Measurements from ENCODE around the gene REC114. TPM values are rescaled to one million over a fixed set of nuclear protein-coding genes. Genes with fewer than 3 reads are reported as not detected.

The REC114 gene
- total RNA-seq, 1 experiment from 2014 or later, result not detected

GRCh38 chr15:73585871-73586654 lies 143.1 kb downstream of the REC114 start:
- Mint-ChIP-seq H3K4me1 (0 out of 2 replicates have a peak, but pooled peaks cover 3% of the 10 kb centered on the region), H3K27me3 (ENCODE audit: low read depth) (no peaks in the 10 kb centered on the region), H3K9me3 (no peaks in the 10 kb centered on the region), H3K4me3 (no peak overlapping the region), H3K27ac (no peak overlapping the region), H3K36me3 (peaks cover 59% of the 10 kb centered on the region)
- POLR2A ChIA-PET, result no interaction called here
- ATAC-seq, result no peak
- CTCF ChIA-PET, result no interaction called here
- TF ChIP-seq CTCF (IDR thresholded peaks at IDR 0.05) (no peak), EMX1 (CRISPR knock-in tag; IDR thresholded peaks at IDR 0.05) (no peak)
- DNase-seq (ENCODE audit: low spot score), result no peak

GRCh38 chr15:73589766-73590165 lies 146.8 kb downstream of the REC114 start:
- TF ChIP-seq ZNF263 (CRISPR knock-in tag; IDR thresholded peaks at IDR 0.05; ENCODE audit: low read depth), result no peak
- TF ChIP-seq ESRRA (CRISPR knock-in tag; IDR thresholded peaks at IDR 0.05; ENCODE audit: borderline replicate concordance), result no peak
- TF ChIP-seq, protein P1, sequence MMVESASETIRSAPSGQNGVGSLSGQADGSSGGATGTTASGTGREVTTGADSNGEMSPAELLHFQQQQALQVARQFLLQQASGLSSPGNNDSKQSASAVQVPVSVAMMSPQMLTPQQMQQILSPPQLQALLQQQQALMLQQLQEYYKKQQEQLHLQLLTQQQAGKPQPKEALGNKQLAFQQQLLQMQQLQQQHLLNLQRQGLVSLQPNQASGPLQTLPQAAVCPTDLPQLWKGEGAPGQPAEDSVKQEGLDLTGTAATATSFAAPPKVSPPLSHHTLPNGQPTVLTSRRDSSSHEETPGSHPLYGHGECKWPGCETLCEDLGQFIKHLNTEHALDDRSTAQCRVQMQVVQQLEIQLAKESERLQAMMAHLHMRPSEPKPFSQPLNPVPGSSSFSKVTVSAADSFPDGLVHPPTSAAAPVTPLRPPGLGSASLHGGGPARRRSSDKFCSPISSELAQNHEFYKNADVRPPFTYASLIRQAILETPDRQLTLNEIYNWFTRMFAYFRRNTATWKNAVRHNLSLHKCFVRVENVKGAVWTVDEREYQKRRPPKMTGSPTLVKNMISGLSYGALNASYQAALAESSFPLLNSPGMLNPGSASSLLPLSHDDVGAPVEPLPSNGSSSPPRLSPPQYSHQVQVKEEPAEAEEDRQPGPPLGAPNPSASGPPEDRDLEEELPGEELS (CRISPR knock-in tag; IDR thresholded peaks at IDR 0.05), result no peak
- TF ChIP-seq, protein P2, sequence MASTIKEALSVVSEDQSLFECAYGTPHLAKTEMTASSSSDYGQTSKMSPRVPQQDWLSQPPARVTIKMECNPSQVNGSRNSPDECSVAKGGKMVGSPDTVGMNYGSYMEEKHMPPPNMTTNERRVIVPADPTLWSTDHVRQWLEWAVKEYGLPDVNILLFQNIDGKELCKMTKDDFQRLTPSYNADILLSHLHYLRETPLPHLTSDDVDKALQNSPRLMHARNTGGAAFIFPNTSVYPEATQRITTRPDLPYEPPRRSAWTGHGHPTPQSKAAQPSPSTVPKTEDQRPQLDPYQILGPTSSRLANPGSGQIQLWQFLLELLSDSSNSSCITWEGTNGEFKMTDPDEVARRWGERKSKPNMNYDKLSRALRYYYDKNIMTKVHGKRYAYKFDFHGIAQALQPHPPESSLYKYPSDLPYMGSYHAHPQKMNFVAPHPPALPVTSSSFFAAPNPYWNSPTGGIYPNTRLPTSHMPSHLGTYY (CRISPR knock-in tag; IDR thresholded peaks at IDR 0.05), result no peak
- TF ChIP-seq ZNF416 (CRISPR knock-in tag; IDR thresholded peaks at IDR 0.05), result no peak
- TF ChIP-seq AFF4 (CRISPR knock-in tag; IDR thresholded peaks at IDR 0.05; ENCODE audit: borderline replicate concordance), result no peak
- TF ChIP-seq ZBTB21 (CRISPR knock-in tag; IDR thresholded peaks at IDR 0.05; ENCODE audit: borderline replicate concordance), result no peak
- TF ChIP-seq, protein P3, sequence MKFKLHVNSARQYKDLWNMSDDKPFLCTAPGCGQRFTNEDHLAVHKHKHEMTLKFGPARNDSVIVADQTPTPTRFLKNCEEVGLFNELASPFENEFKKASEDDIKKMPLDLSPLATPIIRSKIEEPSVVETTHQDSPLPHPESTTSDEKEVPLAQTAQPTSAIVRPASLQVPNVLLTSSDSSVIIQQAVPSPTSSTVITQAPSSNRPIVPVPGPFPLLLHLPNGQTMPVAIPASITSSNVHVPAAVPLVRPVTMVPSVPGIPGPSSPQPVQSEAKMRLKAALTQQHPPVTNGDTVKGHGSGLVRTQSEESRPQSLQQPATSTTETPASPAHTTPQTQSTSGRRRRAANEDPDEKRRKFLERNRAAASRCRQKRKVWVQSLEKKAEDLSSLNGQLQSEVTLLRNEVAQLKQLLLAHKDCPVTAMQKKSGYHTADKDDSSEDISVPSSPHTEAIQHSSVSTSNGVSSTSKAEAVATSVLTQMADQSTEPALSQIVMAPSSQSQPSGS (CRISPR knock-in tag; IDR thresholded peaks at IDR 0.05; ENCODE audit: borderline replicate concordance, low read depth), result no peak
- TF ChIP-seq JUN (CRISPR knock-in tag; IDR thresholded peaks at IDR 0.05), result no peak
- TF ChIP-seq, protein P4, sequence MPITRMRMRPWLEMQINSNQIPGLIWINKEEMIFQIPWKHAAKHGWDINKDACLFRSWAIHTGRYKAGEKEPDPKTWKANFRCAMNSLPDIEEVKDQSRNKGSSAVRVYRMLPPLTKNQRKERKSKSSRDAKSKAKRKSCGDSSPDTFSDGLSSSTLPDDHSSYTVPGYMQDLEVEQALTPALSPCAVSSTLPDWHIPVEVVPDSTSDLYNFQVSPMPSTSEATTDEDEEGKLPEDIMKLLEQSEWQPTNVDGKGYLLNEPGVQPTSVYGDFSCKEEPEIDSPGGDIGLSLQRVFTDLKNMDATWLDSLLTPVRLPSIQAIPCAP (CRISPR knock-in tag; IDR thresholded peaks at IDR 0.05), result no peak
- TF ChIP-seq SMAD3 (CRISPR knock-in tag; IDR thresholded peaks at IDR 0.05; ENCODE audit: borderline replicate concordance), result no peak
- TF ChIP-seq, protein P5, sequence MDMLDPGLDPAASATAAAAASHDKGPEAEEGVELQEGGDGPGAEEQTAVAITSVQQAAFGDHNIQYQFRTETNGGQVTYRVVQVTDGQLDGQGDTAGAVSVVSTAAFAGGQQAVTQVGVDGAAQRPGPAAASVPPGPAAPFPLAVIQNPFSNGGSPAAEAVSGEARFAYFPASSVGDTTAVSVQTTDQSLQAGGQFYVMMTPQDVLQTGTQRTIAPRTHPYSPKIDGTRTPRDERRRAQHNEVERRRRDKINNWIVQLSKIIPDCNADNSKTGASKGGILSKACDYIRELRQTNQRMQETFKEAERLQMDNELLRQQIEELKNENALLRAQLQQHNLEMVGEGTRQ (CRISPR knock-in tag; IDR thresholded peaks at IDR 0.05), result no peak
- TF ChIP-seq PREB (CRISPR knock-in tag; IDR thresholded peaks at IDR 0.05; ENCODE audit: borderline replicate concordance), result no peak
- no peak for TF ChIP-seq ELF4 (CRISPR knock-in tag; IDR thresholded peaks at IDR 0.05; ENCODE audit: low read depth)
- no peak for TF ChIP-seq PRRX2 (CRISPR knock-in tag; IDR thresholded peaks at IDR 0.05)
- no peak for TF ChIP-seq USF1 (CRISPR knock-in tag; IDR thresholded peaks at IDR 0.05)
- Mint-ChIP-seq H3K27me3 (ENCODE audit: low read depth) (no peaks in the 10 kb centered on the region), H3K36me3 (peaks cover 48% of the 10 kb centered on the region), H3K4me1 (peaks cover 14% of the 10 kb centered on the region), H3K9me3 (no peaks in the 10 kb centered on the region), H3K4me3 (no peak overlapping the region), H3K27ac (no peak overlapping the region)
- CTCF ChIA-PET, result interaction anchor here (0.8 to 1.8 kb wide), 3 partner anchors 28 to 115 kb away, joined by 3 to 5 read pairs (median 4); no protein-coding TSS in a partner anchor
- ATAC-seq (no peak), DNase-seq (ENCODE audit: low spot score) (no peak)
- POLR2A ChIA-PET, result no interaction called here
